ENCODE measurements around the gene EFHC1. TPM values are rescaled to one million over a fixed set of nuclear protein-coding genes. Genes with fewer than 3 reads are reported as not detected.

The EFHC1 gene
- total RNA-seq, 1 donor from 2014 or later: 25.6 TPM

DNA sequence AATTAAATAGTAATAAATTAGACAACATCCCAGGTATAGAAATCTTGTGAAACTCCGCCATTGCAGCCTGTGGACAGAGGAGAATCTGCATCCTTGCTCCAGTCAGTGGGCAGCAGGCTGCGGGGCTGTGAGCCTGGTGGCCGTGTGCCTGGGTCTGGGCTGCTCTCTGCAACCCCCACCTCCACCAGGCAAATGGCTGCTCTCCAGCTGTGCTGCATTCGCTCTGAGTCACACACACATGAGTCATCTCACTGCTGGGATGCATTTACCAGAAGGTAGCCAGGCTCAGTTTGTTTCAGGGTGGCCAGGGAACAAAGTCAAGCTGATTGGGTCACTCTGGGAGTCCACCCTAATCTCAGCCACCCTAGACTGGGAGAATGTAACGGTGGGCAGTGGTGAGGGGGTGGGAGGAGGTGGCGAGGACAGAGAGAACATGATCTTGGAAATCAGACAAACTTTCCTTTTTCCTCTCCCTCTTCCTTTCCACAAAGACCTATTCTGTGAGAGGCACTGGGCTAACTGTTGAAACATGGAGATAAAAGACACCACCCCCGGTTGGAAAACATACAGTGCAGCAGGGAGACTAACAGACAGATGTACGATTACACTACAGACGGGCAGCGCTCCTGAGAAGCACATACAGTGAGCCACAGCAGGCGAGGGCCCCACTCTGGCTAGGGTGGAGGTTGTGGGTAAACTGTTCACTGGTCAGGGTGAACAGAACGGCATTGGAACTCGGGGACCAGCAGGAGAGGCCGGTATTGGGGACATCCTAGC is 97.5 kb downstream of the EFHC1 start:
- Histone ChIP-seq H3K4me1 (ENCODE audit: insufficient read depth, low read length) (peaks cover 61% of the 10 kb centered on the region), H4K20me1 (ENCODE audit: insufficient read depth, low read length) (no peaks in the 10 kb centered on the region), H3K27ac (ENCODE audit: low read depth, low read length) (peak overlapping the region; percentile 94), H3K4me2 (ENCODE audit: low read length) (peak overlapping the region; percentile 75), H3K36me3 (ENCODE audit: insufficient read depth, low read length) (peaks cover 39% of the 10 kb centered on the region), H3K4me3 (ENCODE audit: insufficient read depth, low read depth, low read length) (peak overlapping the region; percentile 6), H3K9me3 (ENCODE audit: insufficient read depth, low read depth, low read length) (no peaks in the 10 kb centered on the region), H3K79me2 (ENCODE audit: insufficient read depth, low read length) (peaks cover 64% of the 10 kb centered on the region), H2AFZ (ENCODE audit: low read depth, low read length) (no peak overlapping the region), H3K27me3 (ENCODE audit: insufficient read depth, low read length) (no peaks in the 10 kb centered on the region), H3K9ac (ENCODE audit: low read length) (peak overlapping the region; percentile 74)
- Mint-ChIP-seq H3K9me3 (ENCODE audit: unreplicated experiment) (no peaks in the 10 kb centered on the region), H3K4me3 (ENCODE audit: unreplicated experiment) (peak overlapping the region; percentile 28), H3K36me3 (ENCODE audit: low read depth, unreplicated experiment) (peaks cover 32% of the 10 kb centered on the region), H3K27ac (ENCODE audit: unreplicated experiment) (peak overlapping the region; percentile 92), H3K27me3 (ENCODE audit: low read depth, unreplicated experiment) (no peaks in the 10 kb centered on the region), H3K4me1 (ENCODE audit: low read depth, unreplicated experiment) (peaks cover 71% of the 10 kb centered on the region)
- DNase-seq (ENCODE audit: low read depth) (peak; percentile 96), FAIRE-seq (peak; percentile 63)
- TF ChIP-seq, protein P1, sequence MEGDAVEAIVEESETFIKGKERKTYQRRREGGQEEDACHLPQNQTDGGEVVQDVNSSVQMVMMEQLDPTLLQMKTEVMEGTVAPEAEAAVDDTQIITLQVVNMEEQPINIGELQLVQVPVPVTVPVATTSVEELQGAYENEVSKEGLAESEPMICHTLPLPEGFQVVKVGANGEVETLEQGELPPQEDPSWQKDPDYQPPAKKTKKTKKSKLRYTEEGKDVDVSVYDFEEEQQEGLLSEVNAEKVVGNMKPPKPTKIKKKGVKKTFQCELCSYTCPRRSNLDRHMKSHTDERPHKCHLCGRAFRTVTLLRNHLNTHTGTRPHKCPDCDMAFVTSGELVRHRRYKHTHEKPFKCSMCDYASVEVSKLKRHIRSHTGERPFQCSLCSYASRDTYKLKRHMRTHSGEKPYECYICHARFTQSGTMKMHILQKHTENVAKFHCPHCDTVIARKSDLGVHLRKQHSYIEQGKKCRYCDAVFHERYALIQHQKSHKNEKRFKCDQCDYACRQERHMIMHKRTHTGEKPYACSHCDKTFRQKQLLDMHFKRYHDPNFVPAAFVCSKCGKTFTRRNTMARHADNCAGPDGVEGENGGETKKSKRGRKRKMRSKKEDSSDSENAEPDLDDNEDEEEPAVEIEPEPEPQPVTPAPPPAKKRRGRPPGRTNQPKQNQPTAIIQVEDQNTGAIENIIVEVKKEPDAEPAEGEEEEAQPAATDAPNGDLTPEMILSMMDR (IDR thresholded peaks at IDR 0.05; ENCODE audit: insufficient read depth, low read depth, low read length): no peak
- no peak for TF ChIP-seq EZH2 (IDR thresholded peaks at IDR 0.05; ENCODE audit: insufficient read depth, low read length)

DNA sequence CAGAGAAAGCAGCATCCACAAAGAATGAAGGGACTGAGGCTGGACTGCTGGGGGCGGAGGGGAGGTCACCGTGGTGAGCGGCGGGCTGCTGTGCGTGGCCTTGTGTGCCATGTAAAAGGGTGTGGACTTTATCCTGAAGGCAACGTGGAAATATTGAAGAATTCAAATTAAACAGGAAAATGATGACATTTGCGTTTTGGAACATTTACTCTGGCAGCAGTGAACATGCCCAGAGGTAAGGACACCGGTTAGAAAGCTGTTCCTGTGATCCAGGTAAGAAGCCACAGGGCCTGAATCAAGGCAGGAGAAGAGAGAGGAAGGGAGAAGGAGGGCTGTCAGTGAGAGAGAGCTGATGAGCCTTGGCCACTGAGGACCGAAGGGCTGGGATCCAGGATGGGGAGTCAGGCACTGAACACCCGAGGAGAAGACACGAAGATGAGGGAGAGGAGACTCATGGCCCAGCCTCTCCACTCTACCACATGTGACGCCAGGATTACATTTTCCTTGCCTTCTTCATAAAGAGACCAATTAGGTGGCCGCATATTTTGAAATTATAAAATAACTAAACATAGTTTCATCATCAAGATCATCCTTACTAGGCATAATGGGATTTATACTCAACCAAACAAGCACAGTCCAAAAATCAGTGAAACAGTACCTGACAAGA is 98.3 kb downstream of the EFHC1 start:
- DNase-seq (ENCODE audit: low read depth): no peak
- no peak for TF ChIP-seq EZH2 (IDR thresholded peaks at IDR 0.05; ENCODE audit: insufficient read depth, low read length)
- TF ChIP-seq, protein P1 (IDR thresholded peaks at IDR 0.05; ENCODE audit: insufficient read depth, low read depth, low read length): no peak
- Histone ChIP-seq H4K20me1 (ENCODE audit: insufficient read depth, low read length) (no peaks in the 10 kb centered on the region), H3K79me2 (ENCODE audit: insufficient read depth, low read length) (peaks cover 62% of the 10 kb centered on the region), H2AFZ (ENCODE audit: low read depth, low read length) (no peak overlapping the region), H3K4me3 (ENCODE audit: insufficient read depth, low read depth, low read length) (no peak overlapping the region), H3K9me3 (ENCODE audit: insufficient read depth, low read depth, low read length) (no peaks in the 10 kb centered on the region), H3K27me3 (ENCODE audit: insufficient read depth, low read length) (no peaks in the 10 kb centered on the region), H3K4me1 (ENCODE audit: insufficient read depth, low read length) (peaks cover 61% of the 10 kb centered on the region), H3K9ac (ENCODE audit: low read length) (peak overlapping the region; percentile 74), H3K27ac (ENCODE audit: low read depth, low read length) (peak overlapping the region; percentile 94), H3K36me3 (ENCODE audit: insufficient read depth, low read length) (peaks cover 38% of the 10 kb centered on the region), H3K4me2 (ENCODE audit: low read length) (peak overlapping the region; percentile 75)
- peaks cover 69% of the 10 kb centered on the region for H3K4me1 Mint-ChIP-seq (ENCODE audit: low read depth, unreplicated experiment)
- peak overlapping the region; percentile 92 for H3K27ac Mint-ChIP-seq (ENCODE audit: unreplicated experiment)
- no peak for FAIRE-seq
- peaks cover 29% of the 10 kb centered on the region for H3K36me3 Mint-ChIP-seq (ENCODE audit: low read depth, unreplicated experiment)
- H3K4me3 Mint-ChIP-seq (ENCODE audit: unreplicated experiment): peak overlapping the region; percentile 17
- H3K9me3 Mint-ChIP-seq (ENCODE audit: unreplicated experiment): no peaks in the 10 kb centered on the region
- H3K27me3 Mint-ChIP-seq (ENCODE audit: low read depth, unreplicated experiment): no peaks in the 10 kb centered on the region

Measured in astrocyte (in vitro differentiated cells and primary cell).